ENCODE results near the gene IL16. TPM values are rescaled to one million over a fixed set of nuclear protein-coding genes. Genes with fewer than 3 reads are reported as not detected.
"Not testable (repeated sequence)": the region's sequence is repeated elsewhere in the genome, so short reads cannot be mapped to it uniquely, and the experiment has no call there.

IL16 gene
- total RNA-seq, 4 donors from 2014 or later: 13.5 to 34.9 (median 19.8) TPM

GRCh38 chr15:81155375-81156218 lies 41.1 kb upstream of the IL16 start:
- Histone ChIP-seq H3K4me3 (no peak overlapping the region), H3K27me3 (peaks cover 0 to 5% (median 0%) of the 10 kb centered on the region in 4 donors), H3K36me3 (no peaks in the 10 kb centered on the region), H3K9me3 (no peaks in the 10 kb centered on the region), H3K27ac (replicated peaks in 1 of 4) (peak overlapping the region in 1 of 4 donors; percentile 44), H3K4me1 (peaks cover 6 to 19% (median 14%) of the 10 kb centered on the region in 4 donors)
- DNase-seq (ENCODE audit: extremely low spot score): no peak
- WGBS: 57% methylated on average over 10 of the region's 10 CpGs
- intact Hi-C loops (cut with DNase I): loop anchor here (2.0 kb wide), 1 partner anchor 111 kb away; no protein-coding TSS in a partner anchor
- TF ChIP-seq POLR2AphosphoS5 (IDR thresholded peaks at IDR 0.05): no peak
- peak; percentile 42 to 56 (median 43) for TF ChIP-seq CTCF (IDR thresholded peaks at IDR 0.05)
- no peak for TF ChIP-seq POLR2A (IDR thresholded peaks at IDR 0.05; ENCODE audit: low read depth)
- no peak for TF ChIP-seq EP300 (IDR thresholded peaks at IDR 0.05)

- Histone ChIP-seq H3K4me1 (peaks cover 13 to 26% (median 22%) of the 10 kb centered on the region in 4 donors), H3K36me3 (no peaks in the 10 kb centered on the region), H3K9me3 (no peaks in the 10 kb centered on the region), H3K27ac (replicated peaks in 1 of 4) (peak overlapping the region in 1 of 4 donors; percentile 34), H3K27me3 (peaks cover 0 to 1% (median 0%) of the 10 kb centered on the region in 4 donors), H3K4me3 (no peak overlapping the region)
- DNase-seq (ENCODE audit: extremely low spot score): no peak
- TF ChIP-seq POLR2AphosphoS5 (IDR thresholded peaks at IDR 0.05) (no peak), CTCF (IDR thresholded peaks at IDR 0.05) (no peak), POLR2A (IDR thresholded peaks at IDR 0.05; ENCODE audit: low read depth) (no peak), EP300 (IDR thresholded peaks at IDR 0.05) (no peak)
- WGBS: 98% methylated on average over 3 of the region's 3 CpGs
- intact Hi-C loops (cut with DNase I): no loop called here
Measured at GRCh38 chr15:81156324-81156723, 40.4 kb upstream of the IL16 start.

- H3K27ac ChIP-seq (replicated peaks in 1 of 4): peak overlapping the region in 2 of 4 donors; percentile 14 to 20
- no peaks in the 10 kb centered on the region for H3K36me3 ChIP-seq
- 35% methylated on average over 5 of the region's 5 CpGs for WGBS
- no peaks in the 10 kb centered on the region for H3K27me3 ChIP-seq
- H3K4me1 ChIP-seq: peaks cover 20 to 36% (median 29%) of the 10 kb centered on the region in 4 donors
- no peak overlapping the region for H3K4me3 ChIP-seq
- H3K9me3 ChIP-seq: no peaks in the 10 kb centered on the region
- DNase-seq (ENCODE audit: extremely low spot score): no peak
- TF ChIP-seq CTCF (IDR thresholded peaks at IDR 0.05) (no peak), EP300 (IDR thresholded peaks at IDR 0.05) (no peak), POLR2AphosphoS5 (IDR thresholded peaks at IDR 0.05) (no peak), POLR2A (IDR thresholded peaks at IDR 0.05; ENCODE audit: low read depth) (no peak)
- intact Hi-C loops (cut with DNase I): no loop called here
Measured at GRCh38 chr15:81157195-81157938, 39.3 kb upstream of the IL16 start.

- intact Hi-C loops (cut with DNase I): no loop called here
- Histone ChIP-seq H3K27me3 (no peaks in the 10 kb centered on the region), H3K9me3 (no peaks in the 10 kb centered on the region), H3K4me1 (peaks cover 20 to 36% (median 29%) of the 10 kb centered on the region in 4 donors), H3K4me3 (no peak overlapping the region), H3K27ac (replicated peaks in 1 of 4) (no peak overlapping the region), H3K36me3 (no peaks in the 10 kb centered on the region)
- 93% methylated on average over 2 of the region's 2 CpGs for WGBS
- DNase-seq (ENCODE audit: extremely low spot score): no peak
- TF ChIP-seq EP300 (IDR thresholded peaks at IDR 0.05) (no peak), POLR2AphosphoS5 (IDR thresholded peaks at IDR 0.05) (no peak), CTCF (IDR thresholded peaks at IDR 0.05) (no peak), POLR2A (IDR thresholded peaks at IDR 0.05; ENCODE audit: low read depth) (no peak)
Measured at GRCh38 chr15:81157939-81158223, 38.8 kb upstream of the IL16 start.

GRCh38 chr15:81158561-81158960 lies 38.1 kb upstream of the IL16 start:
- DNase-seq (ENCODE audit: extremely low spot score); H3K27me3 ChIP-seq; H3K9me3 ChIP-seq; H3K36me3 ChIP-seq; H3K4me3 ChIP-seq; intact Hi-C loops (cut with DNase I); H3K27ac ChIP-seq (replicated peaks in 1 of 4): not testable (repeated sequence)
- 79% methylated on average over 27 of the region's 37 CpGs for WGBS
- peaks cover 20 to 36% (median 29%) of the 10 kb centered on the region in 4 donors for H3K4me1 ChIP-seq
